ENCODE data around the gene RBM47.

DNA sequence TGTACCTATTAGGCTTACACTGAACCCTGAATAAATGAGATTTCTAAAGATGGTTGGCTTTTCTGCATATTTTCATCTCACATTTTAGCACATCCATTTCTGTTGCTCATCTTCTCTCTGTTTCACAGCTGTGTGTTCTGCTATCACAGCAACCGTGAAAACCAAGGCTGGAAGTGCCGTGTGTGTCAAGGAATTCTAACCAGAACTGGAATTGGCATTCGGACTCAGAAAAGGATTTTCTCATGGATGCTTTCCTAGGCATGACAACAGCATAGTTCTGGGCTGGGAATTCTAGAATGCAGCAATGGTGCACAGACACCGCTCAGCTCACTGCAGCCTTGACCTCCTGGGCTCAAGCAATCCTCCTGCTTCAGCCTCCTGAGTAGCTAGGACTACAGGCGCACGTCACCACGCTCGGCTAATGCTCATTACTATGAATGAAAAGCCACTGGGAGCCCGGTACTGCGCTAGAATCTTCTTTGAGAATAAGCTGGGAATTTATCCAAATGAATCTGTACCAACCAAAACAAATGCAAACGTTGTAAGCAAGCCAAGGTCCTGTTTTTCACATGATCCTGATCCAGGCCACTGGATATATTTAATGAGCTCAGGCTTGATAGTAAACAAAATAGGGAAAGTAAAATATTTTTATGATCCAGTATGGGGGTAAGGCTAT is 105.2 kb downstream of the RBM47 start:
- TF ChIP-seq POLR2A (IDR thresholded peaks at IDR 0.05; ENCODE audit: low read depth, low read length) = no peak
- no peak for TF ChIP-seq POLR2AphosphoS5 (IDR thresholded peaks at IDR 0.05; ENCODE audit: low read depth, low read length)
